ENCODE results near the gene SPTBN4.

DNA sequence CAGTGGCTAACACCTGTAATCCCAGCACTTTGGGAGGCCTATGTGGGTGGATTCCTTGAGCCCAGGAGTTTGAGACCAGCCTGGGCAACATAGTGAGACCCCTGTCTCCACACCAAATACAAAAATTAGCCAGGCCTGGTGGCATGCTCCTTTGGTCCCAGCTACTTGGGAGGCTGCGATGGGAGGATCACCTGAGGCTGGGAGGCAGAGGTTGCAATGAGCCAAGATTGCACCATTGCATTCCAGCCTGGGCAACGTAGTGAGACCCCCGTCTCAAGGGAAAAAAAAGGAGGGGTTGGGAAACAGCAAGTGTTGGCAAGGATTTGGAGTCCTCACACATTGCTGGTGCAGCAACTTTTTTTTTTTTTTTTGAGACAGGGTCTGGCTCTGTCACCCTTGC is 19.2 kb downstream of the SPTBN4 start:
- TF ChIP-seq REST (IDR thresholded peaks at IDR 0.05; ENCODE audit: borderline replicate concordance) (no peak), CTCF (IDR thresholded peaks at IDR 0.05; ENCODE audit: poor library complexity, severe bottlenecking) (no peak)

All from neural cell (in vitro differentiated cells).